IMR-90 (cell line): ENCODE measurements around the gene KDM2A. TPM values are rescaled to one million over a fixed set of nuclear protein-coding genes. Genes with fewer than 3 reads are reported as not detected.

Experiments used
- ATAC-seq: fragments of 200-7000 bp; cut with Tn5 transposase; 2 replicates; pipeline ENCODE4 v1.9.1; 2020; ENCODE audit warnings: low read depth, mild to moderate bottlenecking, moderate library complexity
- BruUV-seq: library from RNA; stranded (reverse); fragments of 400-500 nt; replicated peaks from 2 replicates; lab custom pipeline; 2021; lab: Mats Ljungman, UMichigan
- CTCF ChIA-PET: fragments of 300-600 bp; formaldehyde crosslinking; extraction: SDS; loops from one replicate; lab custom pipeline; 2021; ENCODE audit warnings: antibody characterized with exemption; lab: Yijun Ruan, JAX
- POLR2A ChIA-PET: fragments of 300-600 bp; sonication (Branson Sonifier 250); formaldehyde crosslinking; loops from one replicate; lab custom pipeline; 2022; ENCODE audit warnings: antibody characterized with exemption; ENCODE audit not compliant: unreplicated experiment; lab: Charles Lee
- DNase-seq: peaks from one replicate; pipeline ENCODE4 v3.0.0; 2013
- H2AFZ ChIP-seq: replicated peaks from 2 replicates; pipeline ENCODE3; 2013; ENCODE audit warnings: low read length, mild to moderate bottlenecking; ENCODE audit not compliant: poor library complexity
- H2AK5ac ChIP-seq: 2 replicates; pipeline ENCODE4 v1.6.1; 2013; ENCODE audit warnings: low read depth, low read length, inconsistent platforms
- H2AK9ac ChIP-seq: replicated peaks from 2 replicates; pipeline ENCODE3; 2013; ENCODE audit warnings: mild to moderate bottlenecking, low read depth, low read length, moderate library complexity; ENCODE audit not compliant: poor library complexity
- H2BK120ac ChIP-seq: 2 replicates; pipeline ENCODE4 v1.6.1; 2013; ENCODE audit warnings: low read depth, low read length, inconsistent platforms
- H2BK15ac ChIP-seq: 3 replicates; pipeline ENCODE4 v1.6.1; 2013; ENCODE audit warnings: low read depth, low read length, inconsistent platforms
- H2BK20ac ChIP-seq: 2 replicates; pipeline ENCODE4 v1.6.1; 2013; ENCODE audit warnings: low read depth, mild to moderate bottlenecking, inconsistent platforms, low read length, moderate library complexity
- H2BK5ac ChIP-seq: 2 replicates; pipeline ENCODE4 v1.6.1; 2013; ENCODE audit warnings: mild to moderate bottlenecking, low read depth, low read length, inconsistent platforms; ENCODE audit not compliant: poor library complexity, severe bottlenecking
- H3K14ac ChIP-seq: replicated peaks from 2 replicates; pipeline ENCODE4 v1.6.1; 2013; ENCODE audit warnings: low read depth, low read length, inconsistent platforms
- H3K18ac ChIP-seq: 2 replicates; pipeline ENCODE4 v1.6.1; 2013; ENCODE audit warnings: low read depth, low read length, control low read depth
- H3K23ac ChIP-seq: 2 replicates; pipeline ENCODE4 v1.6.1; 2013; ENCODE audit warnings: low read depth, low read length, inconsistent platforms
- H3K27ac ChIP-seq: 2 replicates; pipeline ENCODE4 v1.5.1; 2013; ENCODE audit warnings: mild to moderate bottlenecking, control low read depth, low read length; ENCODE audit not compliant: insufficient read depth
- H3K27me3 ChIP-seq: 2 replicates; pipeline ENCODE4 v1.6.1; 2013; ENCODE audit warnings: low read length; ENCODE audit not compliant: control insufficient read depth, insufficient read depth
- H3K36me3 ChIP-seq: 2 replicates; pipeline ENCODE4 v1.6.1; 2013; ENCODE audit warnings: low read length, mixed read lengths; ENCODE audit not compliant: control insufficient read depth, insufficient read depth
- H3K4ac ChIP-seq: 2 replicates; pipeline ENCODE4 v1.6.1; 2013; ENCODE audit warnings: low read depth, low read length, inconsistent platforms
- H3K4me1 ChIP-seq: 2 replicates; pipeline ENCODE4 v1.6.1; 2013; ENCODE audit warnings: low read length, mixed read lengths; ENCODE audit not compliant: control insufficient read depth, insufficient read depth
- H3K4me2 ChIP-seq: 2 replicates; pipeline ENCODE4 v1.6.1; 2013; ENCODE audit warnings: low read depth, mild to moderate bottlenecking, control low read depth, low read length, moderate library complexity
- H3K4me3 ChIP-seq: 2 replicates; pipeline ENCODE4 v1.5.1; 2013; ENCODE audit warnings: low read depth, mild to moderate bottlenecking, control low read depth, low read length, moderate library complexity; ENCODE audit not compliant: insufficient read depth
- H3K56ac ChIP-seq: 2 replicates; pipeline ENCODE4 v1.6.1; 2013; ENCODE audit warnings: low read length, inconsistent platforms; ENCODE audit not compliant: insufficient read depth; ENCODE audit errors: extremely low read depth
- H3K79me1 ChIP-seq, 2 experiments: 2 replicates each; pipeline ENCODE4 v1.6.1; 2013; ENCODE audit warnings: low read length in 2 of 2, inconsistent platforms in 1 of 2, low read depth in 1 of 2
- H3K9ac ChIP-seq: 2 replicates; pipeline ENCODE4 v1.6.1; 2013; ENCODE audit warnings: low read depth, low read length, control low read depth
- H3K9me1 ChIP-seq: 2 replicates; pipeline ENCODE4 v1.6.1; 2013; ENCODE audit warnings: low read length, inconsistent platforms; ENCODE audit not compliant: insufficient read depth
- H3K9me3 ChIP-seq: 2 replicates; pipeline ENCODE4 v1.6.1; 2013; ENCODE audit warnings: low read length; ENCODE audit not compliant: control insufficient read depth, insufficient read depth
- H4K20me1 ChIP-seq: 2 replicates; pipeline ENCODE4 v1.6.1; 2013; ENCODE audit warnings: low read length, inconsistent platforms; ENCODE audit not compliant: insufficient read depth
- H4K5ac ChIP-seq: 2 replicates; pipeline ENCODE4 v1.6.1; 2013; ENCODE audit warnings: mild to moderate bottlenecking, low read depth, low read length, control low read depth
- H4K8ac ChIP-seq, 2 experiments: 2 replicates each; pipeline ENCODE4 v1.6.1; 2013; ENCODE audit warnings: low read depth in 2 of 2, low read length in 2 of 2, control low read depth in 1 of 2, inconsistent platforms in 1 of 2
- H4K91ac ChIP-seq: 2 replicates; pipeline ENCODE4 v1.6.1; 2013; ENCODE audit warnings: low read depth, low read length, inconsistent platforms; ENCODE audit not compliant: insufficient read depth
- CEBPB ChIP-seq: IDR thresholded peaks from 2 replicates; pipeline ENCODE4 v1.6.1; 2012; ENCODE audit warnings: low read depth, low read length, improper control_type of control experiment
- CHD1 ChIP-seq: IDR thresholded peaks from 2 replicates; pipeline ENCODE4 v1.6.1; 2012; ENCODE audit warnings: low read depth, low read length, improper control_type of control experiment
- CTCF ChIP-seq: conservative IDR thresholded peaks from 2 replicates; pipeline ENCODE4 v1.5.1; 2012; ENCODE audit warnings: mild to moderate bottlenecking, low read depth, low read length, improper control_type of control experiment
- FOS ChIP-seq: fragments of 150-350 bp; IDR thresholded peaks from 2 replicates; pipeline ENCODE4 v1.6.1; 2016; ENCODE audit warnings: low read depth, low read length
- MAFK ChIP-seq: IDR thresholded peaks from 2 replicates; pipeline ENCODE4 v1.6.1; 2012; ENCODE audit warnings: low read depth, low read length, improper control_type of control experiment
- MAZ ChIP-seq: IDR thresholded peaks from 2 replicates; pipeline ENCODE4 v1.6.1; 2012; ENCODE audit warnings: low read depth, mild to moderate bottlenecking, low read length, improper control_type of control experiment, moderate library complexity, borderline replicate concordance
- POLR2A ChIP-seq: IDR thresholded peaks from 2 replicates; pipeline ENCODE4 v1.6.1; 2012; ENCODE audit warnings: mild to moderate bottlenecking, low read depth, low read length
- RAD21 ChIP-seq: IDR thresholded peaks from 2 replicates; pipeline ENCODE4 v1.6.1; 2012; ENCODE audit warnings: low read length, improper control_type of control experiment
- RCOR1 ChIP-seq: IDR thresholded peaks from 2 replicates; pipeline ENCODE4 v1.6.1; 2012; ENCODE audit warnings: mild to moderate bottlenecking, low read length, improper control_type of control experiment; ENCODE audit not compliant: insufficient replicate concordance
- RFX5 ChIP-seq: IDR thresholded peaks from 2 replicates; pipeline ENCODE4 v1.8.0; 2012; ENCODE audit warnings: low read depth, mild to moderate bottlenecking, low read length, moderate library complexity
- WGBS, 2 experiments: methylation state at CpG; one replicate each; pipeline versions ENCODE4 v1.1.5 to v1.1.7; 2013; ENCODE audit warnings: missing lambda C conversion rate in 2 of 2; ENCODE audit not compliant: insufficient read length in 1 of 2; ENCODE audit errors: extremely low coverage in 2 of 2; 5-methylcytosine and 5-hydroxymethylcytosine counted together
- dilution Hi-C: fragments of 300-500 bp; cut with HindIII; formaldehyde crosslinking; loops from one replicate; pipeline ENCODE4 v1.14.3; 2018; ENCODE audit warnings: low sequenced_read_pairs; ENCODE audit not compliant: unreplicated experiment
- in situ Hi-C: fragments of 300-500 bp; cut with MboI; formaldehyde crosslinking; loops from 3 replicates; pipeline ENCODE4 v1.14.3; 2019; ENCODE audit warnings: low sequenced_read_pairs, inconsistent platforms, mixed read lengths
- intact Hi-C: fragments of 100-400 bp; cut with micrococcal nuclease; formaldehyde crosslinking; loops from 2 replicates; pipeline ENCODE4 v1.10.0; 2022
- polyA plus RNA-seq, 3 experiments: library from polyadenylated mRNA; depleted of rRNA; stranded (reverse); fragments of >200 nt; gene quantifications; 2 replicates each; pipeline ENCODE4 v1.2.3, GENCODE V29; 2012; ENCODE audit warnings: low replicate concordance in 1 of 3
- total RNA-seq: library from RNA; depleted of rRNA; stranded (reverse); fragments of >200 nt; gene quantifications from 2 replicates; pipeline ENCODE4 v1.2.3, GENCODE V29; 2012
- TF ChIP-seq, protein P1 (sequence below): fragments of 150-350 bp; IDR thresholded peaks from 2 replicates; pipeline ENCODE4 v1.6.1; 2017; ENCODE audit warnings: mild to moderate bottlenecking, antibody characterized with exemption, low read length, low read depth
- TF ChIP-seq, protein P2 (sequence below): fragments of 150-350 bp; IDR thresholded peaks from 2 replicates; pipeline ENCODE4 v1.6.1; 2016; ENCODE audit warnings: low read depth, mild to moderate bottlenecking, low read length, moderate library complexity, borderline replicate concordance

The KDM2A gene
- total and polyA plus RNA-seq, 2 of the 4 experiments (the other 2 are of a cell fraction) = 26.7 to 42.6 TPM

DNA sequence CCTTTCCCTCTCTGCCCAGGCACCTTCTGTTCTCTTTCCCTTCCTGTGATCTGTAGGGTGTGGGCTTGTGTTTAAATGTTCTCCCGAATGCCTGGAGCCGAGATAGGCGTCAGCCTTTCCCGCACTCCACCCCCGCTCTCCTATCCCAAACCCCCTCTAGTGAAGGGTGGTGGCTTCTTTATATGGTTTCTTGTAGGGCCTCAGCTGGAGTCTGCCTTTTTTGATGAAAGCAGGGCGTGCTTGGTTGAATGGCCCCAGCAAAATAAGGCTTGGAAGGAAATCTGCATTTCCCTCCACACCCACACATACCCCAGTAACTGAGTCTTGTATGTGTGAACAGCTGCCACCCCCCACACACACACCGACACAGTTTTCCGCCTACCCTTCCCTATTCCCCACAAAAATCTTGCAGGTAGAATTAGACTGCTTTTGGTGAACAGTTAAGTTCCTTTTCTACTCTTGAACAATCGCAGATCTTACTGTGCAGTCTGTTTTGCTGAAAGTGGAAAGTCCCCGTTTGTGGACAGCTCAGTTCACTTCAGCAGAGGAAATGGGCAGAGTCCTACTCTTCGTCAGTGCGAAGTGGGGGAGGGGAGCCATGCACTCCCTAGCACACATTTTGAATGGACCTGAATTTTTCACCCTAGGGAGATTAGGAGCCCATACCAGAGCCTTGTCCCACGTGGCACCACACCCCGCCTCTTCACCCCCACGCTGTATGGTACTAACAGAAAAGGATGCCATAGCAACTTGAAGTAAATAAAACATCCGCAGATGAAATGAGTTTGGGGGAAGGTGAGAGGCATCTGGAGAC lies 121.7 kb downstream of the KDM2A start (continued):
- TF ChIP-seq CTCF = no peak

- no peak for ATAC-seq
- Histone ChIP-seq H4K91ac (no peak overlapping the region), H3K4me3 (no peak overlapping the region), H3K14ac (no peak overlapping the region), H3K9ac (no peak overlapping the region), H2BK5ac (peak overlapping the region; percentile 17), H2AFZ (no peak overlapping the region), H3K9me1 (peaks cover 18% of the 10 kb centered on the region), H3K23ac (peak overlapping the region; percentile 13), H2AK5ac (no peak overlapping the region), H2BK120ac (no peak overlapping the region), H3K4me1 (peaks cover 13% of the 10 kb centered on the region), H3K27me3 (no peaks in the 10 kb centered on the region), H3K36me3 (peaks cover 33% of the 10 kb centered on the region), H2AK9ac (peak overlapping the region; percentile 25), H3K18ac (no peak overlapping the region), H2BK15ac (no peak overlapping the region), H2BK20ac (no peak overlapping the region), H3K9me3 (no peaks in the 10 kb centered on the region), H4K20me1 (peaks cover 59% of the 10 kb centered on the region), H3K4me2 (peak overlapping the region; percentile 10; the same call in 1 of the 2 replicates), H4K5ac (no peak overlapping the region), H3K56ac (no peak overlapping the region), H3K79me1 (peaks cover 19 to 83% of the 10 kb centered on the region in 2 experiments), H3K27ac (no peak overlapping the region), H4K8ac (no peak overlapping the region), H3K4ac (no peak overlapping the region)
- TF ChIP-seq MAFK (no peak), CHD1 (no peak), RCOR1 (no peak), RFX5 (no peak), MAZ (no peak), CEBPB (no peak), POLR2A (no peak), RAD21 (no peak), FOS (no peak)
- TF ChIP-seq, protein P1, sequence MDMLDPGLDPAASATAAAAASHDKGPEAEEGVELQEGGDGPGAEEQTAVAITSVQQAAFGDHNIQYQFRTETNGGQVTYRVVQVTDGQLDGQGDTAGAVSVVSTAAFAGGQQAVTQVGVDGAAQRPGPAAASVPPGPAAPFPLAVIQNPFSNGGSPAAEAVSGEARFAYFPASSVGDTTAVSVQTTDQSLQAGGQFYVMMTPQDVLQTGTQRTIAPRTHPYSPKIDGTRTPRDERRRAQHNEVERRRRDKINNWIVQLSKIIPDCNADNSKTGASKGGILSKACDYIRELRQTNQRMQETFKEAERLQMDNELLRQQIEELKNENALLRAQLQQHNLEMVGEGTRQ = no peak
- TF ChIP-seq, protein P2, sequence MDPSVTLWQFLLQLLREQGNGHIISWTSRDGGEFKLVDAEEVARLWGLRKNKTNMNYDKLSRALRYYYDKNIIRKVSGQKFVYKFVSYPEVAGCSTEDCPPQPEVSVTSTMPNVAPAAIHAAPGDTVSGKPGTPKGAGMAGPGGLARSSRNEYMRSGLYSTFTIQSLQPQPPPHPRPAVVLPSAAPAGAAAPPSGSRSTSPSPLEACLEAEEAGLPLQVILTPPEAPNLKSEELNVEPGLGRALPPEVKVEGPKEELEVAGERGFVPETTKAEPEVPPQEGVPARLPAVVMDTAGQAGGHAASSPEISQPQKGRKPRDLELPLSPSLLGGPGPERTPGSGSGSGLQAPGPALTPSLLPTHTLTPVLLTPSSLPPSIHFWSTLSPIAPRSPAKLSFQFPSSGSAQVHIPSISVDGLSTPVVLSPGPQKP = no peak
- intact Hi-C loops (loop anchor here (5.0 kb wide), 1 partner anchor 160 kb away; no protein-coding TSS in a partner anchor), dilution Hi-C loops (no loop called here), in situ Hi-C loops (no loop called here)
- no CpG with 5 or more reads among the region's 1 CpG for WGBS, 2 experiments
- ChIA-PET POLR2A (no interaction called here), CTCF (no interaction called here)
- no peak for DNase-seq
- no TSS peak for BruUV-seq
These were observed 123.5 kb downstream of the KDM2A start for GRCh38 chr11:67242548-67242947.
